WI38 (cell line): ENCODE data around the gene XPR1.

Experiments used
- H3K4me3 ChIP-seq: 2 replicates; pipeline ENCODE4 v1.5.1; 2011; ENCODE audit warnings: low read depth, mild to moderate bottlenecking, control low read depth, low read length
- TF ChIP-seq, protein P1 (sequence below): IDR thresholded peaks from 2 replicates; pipeline ENCODE4 v1.5.1; 2012; ENCODE audit warnings: low read depth, mild to moderate bottlenecking, control low read depth, low read length

XPR1 gene

GRCh38 chr1:180775801-180776200 lies 144.0 kb downstream of the XPR1 start:
- no peak overlapping the region for H3K4me3 ChIP-seq
- TF ChIP-seq, protein P1, sequence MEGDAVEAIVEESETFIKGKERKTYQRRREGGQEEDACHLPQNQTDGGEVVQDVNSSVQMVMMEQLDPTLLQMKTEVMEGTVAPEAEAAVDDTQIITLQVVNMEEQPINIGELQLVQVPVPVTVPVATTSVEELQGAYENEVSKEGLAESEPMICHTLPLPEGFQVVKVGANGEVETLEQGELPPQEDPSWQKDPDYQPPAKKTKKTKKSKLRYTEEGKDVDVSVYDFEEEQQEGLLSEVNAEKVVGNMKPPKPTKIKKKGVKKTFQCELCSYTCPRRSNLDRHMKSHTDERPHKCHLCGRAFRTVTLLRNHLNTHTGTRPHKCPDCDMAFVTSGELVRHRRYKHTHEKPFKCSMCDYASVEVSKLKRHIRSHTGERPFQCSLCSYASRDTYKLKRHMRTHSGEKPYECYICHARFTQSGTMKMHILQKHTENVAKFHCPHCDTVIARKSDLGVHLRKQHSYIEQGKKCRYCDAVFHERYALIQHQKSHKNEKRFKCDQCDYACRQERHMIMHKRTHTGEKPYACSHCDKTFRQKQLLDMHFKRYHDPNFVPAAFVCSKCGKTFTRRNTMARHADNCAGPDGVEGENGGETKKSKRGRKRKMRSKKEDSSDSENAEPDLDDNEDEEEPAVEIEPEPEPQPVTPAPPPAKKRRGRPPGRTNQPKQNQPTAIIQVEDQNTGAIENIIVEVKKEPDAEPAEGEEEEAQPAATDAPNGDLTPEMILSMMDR, result no peak

DNA sequence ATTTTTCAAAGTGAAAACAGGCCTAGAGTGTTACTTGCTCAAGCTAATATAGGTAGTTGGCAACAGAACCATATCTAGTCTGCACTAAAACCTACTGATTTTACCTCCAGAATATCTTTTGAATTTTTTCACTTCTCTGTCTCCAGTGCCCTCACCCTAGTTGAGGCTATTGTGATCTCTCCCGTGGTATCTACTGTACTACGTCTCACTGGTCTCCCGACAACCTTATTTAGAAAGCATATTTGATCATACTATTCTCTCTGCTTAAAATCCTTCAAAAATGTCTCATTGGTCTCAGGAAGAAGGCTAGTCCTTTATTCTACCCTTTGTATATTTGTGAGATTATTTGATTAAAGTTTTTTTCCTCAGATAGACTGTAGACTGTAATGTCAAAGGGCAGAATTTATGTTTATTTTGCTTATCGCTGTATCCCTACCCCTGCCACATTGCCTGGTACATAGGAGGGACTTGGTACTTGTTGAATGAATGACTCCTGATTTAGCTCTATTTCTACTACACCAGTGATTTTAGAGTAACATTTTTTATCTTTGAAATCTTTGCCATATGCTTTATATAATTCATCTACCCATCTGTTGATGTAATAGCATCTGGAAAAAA lies 145.4 kb downstream of the XPR1 start:
- TF ChIP-seq, protein P1, result no peak
- H3K4me3 ChIP-seq, result no peak overlapping the region

GRCh38 chr1:180778782-180779398 lies 147.1 kb downstream of the XPR1 start:
- H3K4me3 ChIP-seq, result no peak overlapping the region
- TF ChIP-seq, protein P1, result no peak

DNA sequence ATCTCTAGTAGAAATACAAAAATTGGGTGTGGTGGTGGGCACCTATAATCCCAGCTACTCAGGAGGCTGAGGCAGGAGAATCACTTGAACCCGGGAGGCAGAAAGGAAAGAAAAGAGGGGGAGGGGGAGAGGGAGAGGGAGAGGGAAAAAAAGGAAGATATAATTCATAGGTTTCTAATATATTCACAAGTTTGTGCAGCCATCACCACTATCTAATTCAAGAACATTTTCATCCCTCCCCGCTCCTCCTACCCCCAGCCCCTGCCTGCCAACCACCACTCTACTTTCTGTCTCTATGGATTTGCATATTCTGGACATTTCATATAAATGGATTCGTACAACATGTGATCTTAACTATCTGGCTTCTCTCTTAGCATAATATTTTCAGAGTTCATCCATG lies 147.8 kb downstream of the XPR1 start:
- TF ChIP-seq, protein P1, result no peak
- no peak overlapping the region for H3K4me3 ChIP-seq

GRCh38 chr1:180781718-180782117 lies 149.9 kb downstream of the XPR1 start:
- TF ChIP-seq, protein P1, result no peak
- no peak overlapping the region for H3K4me3 ChIP-seq

DNA sequence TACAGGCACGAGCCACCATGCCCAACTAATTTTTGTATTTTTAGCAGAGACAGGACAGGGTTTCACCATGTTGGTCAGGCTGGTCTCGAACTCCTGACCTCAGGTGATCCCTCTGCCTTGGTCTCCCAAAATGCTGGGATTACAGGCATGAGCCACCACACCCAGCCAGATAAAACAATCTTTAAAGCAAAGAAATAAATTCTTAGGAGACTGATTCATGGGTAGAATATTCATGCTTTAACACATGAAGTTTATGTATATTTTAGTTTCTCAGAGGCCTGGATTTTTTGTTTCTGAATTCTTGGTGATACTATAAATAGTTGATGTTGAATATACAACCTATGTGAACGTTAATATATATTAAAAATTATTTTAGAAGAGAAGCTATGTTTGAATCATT lies 153.5 kb downstream of the XPR1 start:
- H3K4me3 ChIP-seq, result no peak overlapping the region
- TF ChIP-seq, protein P1, result no peak

GRCh38 chr1:180785887-180786286 lies 154.1 kb downstream of the XPR1 start:
- no peak overlapping the region for H3K4me3 ChIP-seq
- TF ChIP-seq, protein P1, result no peak
